Muscle layer of duodenum (tissue), 2 donors: Measurements from ENCODE around the gene CNR1.

Experiments used
- H3K27ac ChIP-seq: one replicate; pipeline ENCODE4 v1.7.0; 2013; ENCODE audit warnings: mild to moderate bottlenecking, low read length
- H3K27me3 ChIP-seq: one replicate; pipeline ENCODE4 v1.7.0; 2013; ENCODE audit warnings: low read depth, mild to moderate bottlenecking, control low read depth, low read length
- H3K36me3 ChIP-seq, 2 donors: one replicate each; pipeline ENCODE4 v1.7.0; 2013; ENCODE audit warnings: low read length in 2 of 2, control low read depth in 1 of 2, mild to moderate bottlenecking in 1 of 2; ENCODE audit not compliant: insufficient read depth in 2 of 2, control insufficient read depth in 1 of 2
- H3K4me1 ChIP-seq, 2 donors: one replicate each; pipeline ENCODE4 v1.7.0; 2013; ENCODE audit warnings: low read length in 2 of 2, mild to moderate bottlenecking in 2 of 2, control low read depth in 1 of 2, moderate library complexity in 1 of 2; ENCODE audit not compliant: insufficient read depth in 2 of 2, control insufficient read depth in 1 of 2
- H3K4me3 ChIP-seq, 2 donors: one replicate each; pipeline ENCODE4 v1.7.0; 2013; ENCODE audit warnings: low read length in 2 of 2, low read depth in 1 of 2, mild to moderate bottlenecking in 1 of 2
- H3K9me3 ChIP-seq, 2 donors: one replicate each; pipeline ENCODE4 v1.7.0; 2013; ENCODE audit warnings: low read length in 2 of 2, control low read depth in 1 of 2, mild to moderate bottlenecking in 1 of 2; ENCODE audit not compliant: control insufficient read depth in 1 of 2
- donor health status: healthy.

The CNR1 gene

GRCh38 chr6:88142297-88142668 lies 23.9 kb downstream of the CNR1 start:
- Histone ChIP-seq H3K27me3 (no peaks in the 10 kb centered on the region), H3K36me3 (no peaks in the 10 kb centered on the region), H3K27ac (no peak overlapping the region), H3K4me1 (peaks cover 0 to 6% of the 10 kb centered on the region in 2 donors), H3K4me3 (no peak overlapping the region), H3K9me3 (no peaks in the 10 kb centered on the region)

GRCh38 chr6:88141561-88142296 lies 24.4 kb downstream of the CNR1 start:
- no peaks in the 10 kb centered on the region for H3K27me3 ChIP-seq
- peaks cover 0 to 6% of the 10 kb centered on the region in 2 donors for H3K4me1 ChIP-seq
- no peak overlapping the region for H3K27ac ChIP-seq
- H3K4me3 ChIP-seq = no peak overlapping the region
- no peaks in the 10 kb centered on the region for H3K36me3 ChIP-seq
- no peaks in the 10 kb centered on the region for H3K9me3 ChIP-seq

- Histone ChIP-seq H3K27ac (no peak overlapping the region), H3K4me3 (no peak overlapping the region), H3K9me3 (no peaks in the 10 kb centered on the region), H3K27me3 (no peaks in the 10 kb centered on the region), H3K36me3 (no peaks in the 10 kb centered on the region), H3K4me1 (peaks cover 0 to 14% of the 10 kb centered on the region in 2 donors)
These were observed 28.2 kb downstream of the CNR1 start for GRCh38 chr6:88137915-88138314.

- Histone ChIP-seq H3K27me3 (no peaks in the 10 kb centered on the region), H3K4me1 (peaks cover 3 to 23% of the 10 kb centered on the region in 2 donors), H3K27ac (no peak overlapping the region), H3K36me3 (no peaks in the 10 kb centered on the region), H3K9me3 (no peaks in the 10 kb centered on the region), H3K4me3 (no peak overlapping the region)
These were observed 30.5 kb downstream of the CNR1 start for GRCh38 chr6:88135578-88136114.

- no peak overlapping the region for H3K4me3 ChIP-seq
- no peaks in the 10 kb centered on the region for H3K36me3 ChIP-seq
- H3K27me3 ChIP-seq = no peaks in the 10 kb centered on the region
- H3K4me1 ChIP-seq = peaks cover 3 to 23% of the 10 kb centered on the region in 2 donors
- peak overlapping the region; percentile 2 for H3K27ac ChIP-seq
- no peaks in the 10 kb centered on the region for H3K9me3 ChIP-seq
These were observed 31.6 kb downstream of the CNR1 start for GRCh38 chr6:88134575-88134974.

GRCh38 chr6:88133718-88134117 lies 32.4 kb downstream of the CNR1 start:
- Histone ChIP-seq H3K4me1 (peaks cover 3 to 23% of the 10 kb centered on the region in 2 donors), H3K36me3 (no peaks in the 10 kb centered on the region), H3K9me3 (no peaks in the 10 kb centered on the region), H3K4me3 (no peak overlapping the region), H3K27ac (peak overlapping the region; percentile 2), H3K27me3 (no peaks in the 10 kb centered on the region)

- Histone ChIP-seq H3K27ac (no peak overlapping the region), H3K36me3 (no peaks in the 10 kb centered on the region), H3K9me3 (peaks cover 7 to 17% of the 10 kb centered on the region in 2 donors), H3K4me1 (no peaks in the 10 kb centered on the region), H3K4me3 (no peak overlapping the region), H3K27me3 (no peaks in the 10 kb centered on the region)
These were observed 41.1 kb downstream of the CNR1 start for GRCh38 chr6:88124925-88125557.

GRCh38 chr6:88120635-88121034 lies 45.5 kb downstream of the CNR1 start:
- H3K27ac ChIP-seq = no peak overlapping the region
- no peak overlapping the region for H3K4me3 ChIP-seq
- no peaks in the 10 kb centered on the region for H3K36me3 ChIP-seq
- H3K27me3 ChIP-seq = no peaks in the 10 kb centered on the region
- peaks cover 7 to 11% of the 10 kb centered on the region in 2 donors for H3K9me3 ChIP-seq
- no peaks in the 10 kb centered on the region for H3K4me1 ChIP-seq

GRCh38 chr6:88119769-88120168 lies 46.4 kb downstream of the CNR1 start:
- Histone ChIP-seq H3K27ac (no peak overlapping the region), H3K27me3 (no peaks in the 10 kb centered on the region), H3K36me3 (no peaks in the 10 kb centered on the region), H3K4me3 (no peak overlapping the region), H3K4me1 (no peaks in the 10 kb centered on the region), H3K9me3 (peaks cover 4 to 7% of the 10 kb centered on the region in 2 donors)

GRCh38 chr6:88116276-88116675 lies 49.9 kb downstream of the CNR1 start:
- Histone ChIP-seq H3K4me3 (no peak overlapping the region), H3K27me3 (no peaks in the 10 kb centered on the region), H3K27ac (no peak overlapping the region), H3K9me3 (no peaks in the 10 kb centered on the region), H3K36me3 (no peaks in the 10 kb centered on the region), H3K4me1 (no peaks in the 10 kb centered on the region)

GRCh38 chr6:88115307-88115706 lies 50.8 kb downstream of the CNR1 start:
- Histone ChIP-seq H3K4me1 (no peaks in the 10 kb centered on the region), H3K36me3 (no peaks in the 10 kb centered on the region), H3K27ac (no peak overlapping the region), H3K9me3 (no peaks in the 10 kb centered on the region), H3K27me3 (no peaks in the 10 kb centered on the region), H3K4me3 (no peak overlapping the region)
